H1 (cell line): ENCODE data around the gene EYA2. TPM values are rescaled to one million over a fixed set of nuclear protein-coding genes. Genes with fewer than 3 reads are reported as not detected.

Source experiments
- CTCF ChIA-PET: fragments of 300-600 bp; sonication (Branson Sonifier 250); formaldehyde crosslinking; loops from one replicate; lab custom pipeline; 2021; ENCODE audit not compliant: partially characterized antibody; lab: Charles Lee
- POLR2A ChIA-PET: fragments of 300-600 bp; sonication (Branson Sonifier 250); formaldehyde crosslinking; loops from one replicate; lab custom pipeline; 2021; ENCODE audit warnings: inconsistent platforms; ENCODE audit not compliant: partially characterized antibody; lab: Charles Lee
- DNase-seq, 2 experiments: peaks; one replicate each; pipeline versions ENCODE4 v3.0.0 to v3.0.0-alpha.2; 2010 to 2022; ENCODE audit warnings: low spot score in 2 of 2, low read depth in 1 of 2, mixed read lengths in 1 of 2
- FAIRE-seq: peaks from 2 replicates; lab custom pipeline; 2011; peaks lifted over from hg19 to GRCh38; lab: Jason Lieb, UNC
- H2AFZ ChIP-seq: 2 replicates; pipeline ENCODE4 v1.8.1; 2012; ENCODE audit warnings: low read length, inconsistent platforms
- H2AK5ac ChIP-seq: 2 replicates; pipeline ENCODE4 v1.6.1; 2013; ENCODE audit warnings: low read depth, low read length
- H2BK120ac ChIP-seq: replicated peaks from 2 replicates; pipeline ENCODE3; 2013; ENCODE audit warnings: low read depth, low read length, inconsistent platforms
- H2BK12ac ChIP-seq: 2 replicates; pipeline ENCODE4 v1.6.1; 2013; ENCODE audit warnings: low read depth, low read length
- H2BK15ac ChIP-seq: 2 replicates; pipeline ENCODE4 v1.6.1; 2013; ENCODE audit warnings: low read length
- H2BK20ac ChIP-seq: 2 replicates; pipeline ENCODE4 v1.6.1; 2013; ENCODE audit warnings: low read length
- H2BK5ac ChIP-seq: 2 replicates; pipeline ENCODE4 v1.6.1; 2013; ENCODE audit warnings: low read depth, low read length
- H3K14ac ChIP-seq: 2 replicates; pipeline ENCODE4 v1.6.1; 2013; ENCODE audit warnings: inconsistent platforms; ENCODE audit not compliant: insufficient read length
- H3K18ac ChIP-seq: 2 replicates; pipeline ENCODE4 v1.6.1; 2013; ENCODE audit warnings: low read length; ENCODE audit errors: extremely low read depth
- H3K23ac ChIP-seq: 2 replicates; pipeline ENCODE4 v1.6.1; 2013; ENCODE audit warnings: inconsistent platforms; ENCODE audit not compliant: insufficient read length
- H3K23me2 ChIP-seq: 2 replicates; pipeline ENCODE4 v1.6.1; 2013; ENCODE audit warnings: low read depth, low read length
- H3K27ac ChIP-seq: 2 replicates; pipeline ENCODE4 v1.6.1; 2011; ENCODE audit warnings: low read depth, low read length, inconsistent platforms
- H3K27me3 ChIP-seq, 4 experiments: replicated peaks in 1 of 4; 1 replicate in 1 of 4; 2 replicates in 3 of 4; pipeline versions ENCODE4 v1.6.1 to v1.8.1; 2011 to 2013; ENCODE audit warnings: low read length in 3 of 4, mild to moderate bottlenecking in 3 of 4, inconsistent platforms in 2 of 4, mixed read lengths in 2 of 4, moderate library complexity in 1 of 4; ENCODE audit not compliant: control insufficient read depth in 3 of 4, insufficient read depth in 3 of 4; ENCODE audit errors: extremely low read depth in 1 of 4
- H3K36me3 ChIP-seq, 4 experiments: 2 replicates each; pipeline versions ENCODE4 v1.6.1 to v1.8.1; 2011 to 2013; ENCODE audit warnings: mild to moderate bottlenecking in 4 of 4, low read length in 3 of 4, moderate library complexity in 2 of 4, control low read depth in 1 of 4, inconsistent platforms in 1 of 4; ENCODE audit not compliant: insufficient read depth in 4 of 4, control insufficient read depth in 2 of 4
- H3K4ac ChIP-seq: replicated peaks from 2 replicates; pipeline ENCODE3; 2013; ENCODE audit warnings: low read length, low read depth, mixed read lengths, inconsistent platforms; ENCODE audit not compliant: insufficient read length
- H3K4me1 ChIP-seq, 4 experiments: replicated peaks in 1 of 4; 1 replicate in 1 of 4; 2 replicates in 3 of 4; pipeline versions ENCODE4 v1.6.1 to v1.8.1; 2011 to 2013; ENCODE audit warnings: low read length in 3 of 4, inconsistent platforms in 2 of 4, mixed read lengths in 1 of 4; ENCODE audit not compliant: insufficient read depth in 4 of 4, control insufficient read depth in 3 of 4
- H3K4me2 ChIP-seq, 2 experiments: 2 replicates each; pipeline versions ENCODE4 v1.6.1 to v1.8.1; 2011 to 2013; ENCODE audit warnings: low read depth in 2 of 2, low read length in 2 of 2, control low read depth in 1 of 2, inconsistent platforms in 1 of 2, mild to moderate bottlenecking in 1 of 2; ENCODE audit not compliant: insufficient read depth in 1 of 2
- H3K4me3 ChIP-seq, 4 experiments: fragments of 200-600, 300-600 bp in 1 of 4; sonication (generic), shearing (Covaris generic), sonication (Bioruptor Twin) in 1 of 4; 2 replicates each; pipeline versions ENCODE4 v1.5.1 to v1.8.1; 2011 to 2016; ENCODE audit warnings: low read length in 4 of 4, low read depth in 3 of 4, control low read depth in 2 of 4, inconsistent platforms in 2 of 4, mild to moderate bottlenecking in 2 of 4, mixed read lengths in 1 of 4, moderate library complexity in 1 of 4; ENCODE audit not compliant: insufficient read depth in 2 of 4; ENCODE audit errors: extremely low read depth in 1 of 4
- H3K56ac ChIP-seq: replicated peaks from 2 replicates; pipeline ENCODE3; 2013; ENCODE audit warnings: low read depth, mild to moderate bottlenecking, mixed read lengths, low read length, inconsistent platforms; ENCODE audit not compliant: insufficient read length
- H3K79me1 ChIP-seq: 2 replicates; pipeline ENCODE4 v1.6.1; 2013; ENCODE audit warnings: low read depth, low read length, control low read depth
- H3K79me2 ChIP-seq, 2 experiments: 2 replicates each; pipeline versions ENCODE4 v1.6.1 to v1.8.1; 2012 to 2013; ENCODE audit warnings: low read length in 2 of 2, mild to moderate bottlenecking in 2 of 2, inconsistent platforms in 1 of 2; ENCODE audit not compliant: insufficient read depth in 2 of 2, control insufficient read depth in 1 of 2
- H3K9ac ChIP-seq, 4 experiments: replicated peaks in 1 of 4; 1 replicate in 1 of 4; 2 replicates in 3 of 4; pipeline versions ENCODE4 v1.6.1 to v1.8.1; 2011 to 2013; ENCODE audit warnings: low read depth in 3 of 4, low read length in 3 of 4, control low read depth in 2 of 4, mild to moderate bottlenecking in 2 of 4, moderate library complexity in 2 of 4, inconsistent platforms in 1 of 4; ENCODE audit errors: extremely low read depth in 1 of 4
- H3K9me3 ChIP-seq, 2 experiments: 2 replicates each; pipeline versions ENCODE4 v1.6.1 to v1.8.1; 2012 to 2013; ENCODE audit warnings: mild to moderate bottlenecking in 2 of 2, moderate library complexity in 2 of 2, control low read depth in 1 of 2, inconsistent platforms in 1 of 2, low read depth in 1 of 2, low read length in 1 of 2, mixed read lengths in 1 of 2; ENCODE audit not compliant: insufficient read depth in 2 of 2
- H4K20me1 ChIP-seq, 2 experiments: replicated peaks in 1 of 2; 2 replicates each; pipeline versions ENCODE3 to v1.8.1; 2011 to 2013; ENCODE audit warnings: inconsistent platforms in 2 of 2, low read length in 2 of 2, mild to moderate bottlenecking in 1 of 2; ENCODE audit not compliant: insufficient read depth in 2 of 2, control insufficient read depth in 1 of 2
- H4K5ac ChIP-seq: 2 replicates; pipeline ENCODE4 v1.6.1; 2013; ENCODE audit warnings: low read length, low read depth, mixed read lengths, inconsistent platforms; ENCODE audit not compliant: insufficient read length
- H4K8ac ChIP-seq: 2 replicates; pipeline ENCODE4 v1.8.0; 2013; ENCODE audit warnings: mild to moderate bottlenecking, moderate library complexity, low read length, inconsistent platforms; ENCODE audit not compliant: insufficient read depth; ENCODE audit errors: extremely low read depth
- H4K91ac ChIP-seq: replicated peaks from 2 replicates; pipeline ENCODE3; 2013; ENCODE audit warnings: low read length, mixed read lengths, inconsistent platforms; ENCODE audit not compliant: insufficient read length
- CBX5 ChIP-seq: fragments of 300-800, 300-1000 bp; sonication (generic); IDR thresholded peaks from 2 replicates; pipeline ENCODE4 v1.7.1; 2016; ENCODE audit warnings: antibody characterized with exemption, low read length, low read depth
- SP1 ChIP-seq: IDR thresholded peaks from 2 replicates; pipeline ENCODE4 v1.6.1; 2011; ENCODE audit warnings: low read depth, low read length
- WGBS, 2 experiments: shearing (Covaris generic) in 1 of 2; methylation state at CpG; one replicate each; pipeline versions ENCODE4 v1.1.6 to v1.1.7; 2013 to 2015; ENCODE audit warnings: low lambda C conversion rate in 2 of 2, mixed read lengths in 2 of 2, inconsistent platforms in 1 of 2, low coverage in 1 of 2, missing lambda C conversion rate in 1 of 2; ENCODE audit not compliant: insufficient replicate concordance in 2 of 2, insufficient coverage in 1 of 2, insufficient read length in 1 of 2; ENCODE audit errors: extremely low coverage in 1 of 2, missing lambda C conversion rate in 1 of 2; 5-methylcytosine and 5-hydroxymethylcytosine counted together
- polyA plus RNA-seq, 7 experiments: library from polyadenylated mRNA; depleted of rRNA in 3 of 7; stranded (reverse) in 5 of 7; unstranded in 2 of 7; fragments of >200 nt in 5 of 7; fragments of 200-250 nt in 2 of 7; gene quantifications; 1 replicate in 5 of 7; 2 replicates in 1 of 7; 4 replicates in 1 of 7; pipeline versions ENCODE4 v1.2.1 to v1.2.3, GENCODE V29; 2011 to 2013; ENCODE audit warnings: missing spikeins in 2 of 7, mixed read lengths in 2 of 7
- total RNA-seq: library from RNA; stranded (reverse); fragmentation: NEBNext Ultra II Directional; extraction: Animal tissue kit (Norgen Biotek cat#: 25700); gene quantifications from 2 replicates; pipeline ENCODE4 v1.2.1, GENCODE V29; 2021

EYA2 gene
- total and polyA plus RNA-seq, 2 of the 8 experiments (the other 6 are each of a cell fraction or from before 2014, with no cell fraction given), result 1.6 to 1.7 TPM

DNA sequence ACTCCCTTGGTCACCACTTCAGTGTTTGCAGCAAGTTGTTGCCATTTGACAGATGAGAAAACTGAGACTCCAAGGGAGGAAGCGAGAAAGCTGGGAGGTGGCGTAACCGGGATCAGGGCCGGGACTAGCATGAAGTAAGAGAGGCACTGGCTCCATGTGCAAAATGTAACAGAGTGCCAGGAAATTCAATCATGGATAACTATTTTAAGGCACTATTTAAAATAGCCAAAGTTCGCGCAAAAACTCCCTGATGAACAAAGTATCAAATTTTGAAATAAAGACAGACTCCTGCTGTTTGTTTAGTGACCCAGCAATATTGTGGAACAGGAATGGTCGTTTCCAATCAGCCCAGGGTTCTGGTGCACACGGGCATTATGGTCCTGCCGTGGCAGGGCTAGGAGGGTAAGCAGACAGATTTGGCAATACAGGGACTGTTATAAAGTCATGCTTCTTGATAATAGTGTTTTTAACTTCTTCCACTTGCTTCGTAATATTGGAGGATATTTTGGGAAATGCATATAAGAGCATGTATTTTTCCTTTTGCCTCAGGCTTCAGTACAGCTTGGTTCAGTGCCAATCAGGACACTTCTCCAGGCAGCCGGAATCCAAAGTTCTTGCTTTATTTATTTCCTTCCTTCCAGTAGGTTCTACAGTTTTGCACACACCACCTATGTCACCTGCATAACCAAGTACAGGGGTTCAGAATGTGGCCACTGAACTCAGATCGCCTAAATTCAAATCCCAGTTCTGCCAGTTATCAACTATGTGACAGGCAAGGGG is 141.6 kb downstream of the EYA2 start:
- 90% methylated on average over 12 of the region's 12 CpGs; no CpG with 5 or more reads in 1 of the 2 experiments for WGBS, 2 experiments
- Histone ChIP-seq H3K4me2 (no peak overlapping the region), H4K20me1 (no peaks in the 10 kb centered on the region), H3K23me2 (no peaks in the 10 kb centered on the region), H4K8ac (no peak overlapping the region), H2AFZ (no peak overlapping the region), H2BK15ac (no peak overlapping the region), H4K91ac (no peak overlapping the region), H3K79me2 (no peaks in the 10 kb centered on the region), H3K79me1 (no peaks in the 10 kb centered on the region), H2BK120ac (no peak overlapping the region), H2BK5ac (no peak overlapping the region), H3K4ac (no peak overlapping the region), H2BK12ac (no peak overlapping the region), H3K4me3 (no peak overlapping the region), H2BK20ac (no peak overlapping the region), H3K56ac (no peak overlapping the region), H3K18ac (no peak overlapping the region), H3K14ac (no peak overlapping the region), H2AK5ac (no peak overlapping the region), H3K9me3 (peaks cover 0 to 2% of the 10 kb centered on the region in 2 experiments; a peak in 1 of 4 replicates), H3K9ac (no peak overlapping the region), H3K27me3 (no peaks in the 10 kb centered on the region), H3K4me1 (no peaks in the 10 kb centered on the region), H3K36me3 (no peaks in the 10 kb centered on the region), H3K23ac (no peak overlapping the region), H4K5ac (no peak overlapping the region), H3K27ac (no peak overlapping the region)
- ChIA-PET CTCF (interaction anchor here (1.3 kb wide), 1 partner anchor 284 kb away, joined by 4 read pairs; no protein-coding TSS in a partner anchor), POLR2A (no interaction called here)
- DNase-seq, result no peak
- FAIRE-seq, result no peak
- TF ChIP-seq CBX5 (no peak), SP1 (no peak)
